Mammary microvascular endothelial cell (primary cell): ENCODE data around the gene MOB1B. TPM values are rescaled to one million over a fixed set of nuclear protein-coding genes. Genes with fewer than 3 reads are reported as not detected.

Experiments used
- total RNA-seq: library from RNA; depleted of rRNA; stranded (reverse); fragments of >200 nt; gene quantifications from 2 replicates; pipeline ENCODE4 v1.2.3, GENCODE V29; 2015

MOB1B gene
- total RNA-seq: 8.2 and 10.3 TPM in 2 replicates

DNA sequence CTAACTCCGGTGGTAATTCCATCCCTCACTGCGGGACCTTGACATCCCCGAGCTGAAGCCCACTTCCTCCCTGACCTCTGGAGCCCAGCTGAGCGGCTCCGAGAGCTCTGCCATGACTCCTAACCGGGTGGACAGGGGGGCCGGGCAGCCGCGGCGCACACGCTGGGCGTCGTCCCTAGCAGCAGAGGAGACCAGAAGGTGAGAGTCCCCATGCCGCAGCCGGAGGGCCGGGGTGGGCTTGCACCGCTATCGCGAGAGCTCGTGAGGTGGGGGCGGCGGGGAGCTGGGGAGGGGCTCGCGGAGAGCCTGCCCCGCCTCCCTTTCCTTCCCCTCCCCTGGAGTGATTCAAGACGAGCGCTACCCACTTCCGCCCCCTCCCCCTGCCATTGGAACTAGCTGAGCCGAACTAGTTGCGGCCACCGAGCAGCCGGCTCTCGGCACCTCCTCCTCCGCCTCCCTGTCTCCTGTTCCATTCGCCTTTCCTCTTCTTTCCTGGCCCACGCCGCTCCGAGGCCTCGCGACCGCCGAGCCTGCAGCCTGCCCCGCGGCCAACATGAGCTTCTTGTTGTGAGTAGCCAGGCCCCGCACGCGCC is at the start of gene MOB1B:
TSS of gene MOB1B (plus strand) at position 386 of the 593 bp plus-strand sequence. CDS start at position 554, 168 bp downstream.

GRCh38 chr4:70993181-70994068 is 91.3 kb downstream of the MOB1B start, which contains the start of gene DCK:
TSS of gene DCK (plus strand) at chr4:70993649. CDS start at chr4:70993836, 187 bp downstream.

Other genes with a start within 250 kb of the MOB1B start
- not detected in 2 replicates for gene JCHAIN, start 235.9 kb upstream of the MOB1B start, total RNA-seq
- 18.8 and 19.9 TPM in 2 replicates for gene UTP3, start 213.8 kb upstream of the MOB1B start, total RNA-seq
- gene RUFY3, start 180.4 kb upstream of the MOB1B start, total RNA-seq: 18.5 and 19.1 TPM in 2 replicates
- 66.6 and 69.0 TPM in 2 replicates for gene GRSF1, start 62.5 kb upstream of the MOB1B start, total RNA-seq
- gene DCK, start 91.3 kb downstream of the MOB1B start, total RNA-seq: 24.5 and 28.8 TPM in 2 replicates